Lower leg skin (tissue), 3 donors: Measurements from ENCODE around the gene CERCAM.

Experiments used
- POLR2A ChIP-seq, 2 donors: fragments of 450-650 bp; IDR thresholded peaks; one replicate each; pipeline ENCODE4 v1.6.1; 2016 to 2017; ENCODE audit warnings: antibody characterized with exemption in 2 of 2, mild to moderate bottlenecking in 1 of 2, moderate library complexity in 1 of 2
- TF ChIP-seq, protein P1 (sequence below), 3 donors: fragments of 450-650 bp; IDR thresholded peaks; one replicate each; pipeline ENCODE4 v1.5.1; 2016; ENCODE audit warnings: antibody characterized with exemption in 3 of 3, mild to moderate bottlenecking in 3 of 3, moderate library complexity in 2 of 3

DNA sequence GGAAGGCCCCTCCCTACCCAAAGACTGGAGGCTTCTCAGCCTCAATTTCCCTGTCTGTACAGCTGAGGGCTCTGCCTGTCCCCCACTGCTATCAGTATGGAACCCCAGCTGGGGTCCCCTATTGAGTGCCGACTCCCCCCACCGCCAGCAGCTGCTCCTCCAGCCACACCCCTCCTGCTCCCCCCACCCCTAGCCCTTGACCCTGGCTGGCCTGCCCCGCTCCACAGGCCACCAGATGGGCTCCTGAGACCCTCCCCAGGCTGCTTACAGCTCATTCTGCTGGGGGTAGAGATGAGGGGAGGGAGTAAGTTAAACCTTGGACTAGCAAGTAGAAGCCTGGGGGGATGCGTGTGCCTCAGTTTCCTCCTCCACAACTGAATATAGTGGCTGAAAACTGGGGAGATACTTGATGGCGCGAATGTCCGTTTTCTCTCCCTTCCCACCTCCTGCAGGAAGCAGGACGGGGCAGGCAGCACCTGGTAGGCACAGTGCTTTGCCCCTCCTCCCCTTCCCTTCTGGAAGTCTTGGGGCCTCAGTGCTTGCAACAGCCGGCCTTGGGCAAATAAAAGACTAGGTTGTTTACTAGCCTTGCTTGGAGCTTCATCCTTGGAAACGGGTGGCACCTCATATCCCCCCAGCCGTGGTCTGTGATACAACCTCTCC is 30.4 kb upstream of the CERCAM start:
- TF ChIP-seq, protein P1, sequence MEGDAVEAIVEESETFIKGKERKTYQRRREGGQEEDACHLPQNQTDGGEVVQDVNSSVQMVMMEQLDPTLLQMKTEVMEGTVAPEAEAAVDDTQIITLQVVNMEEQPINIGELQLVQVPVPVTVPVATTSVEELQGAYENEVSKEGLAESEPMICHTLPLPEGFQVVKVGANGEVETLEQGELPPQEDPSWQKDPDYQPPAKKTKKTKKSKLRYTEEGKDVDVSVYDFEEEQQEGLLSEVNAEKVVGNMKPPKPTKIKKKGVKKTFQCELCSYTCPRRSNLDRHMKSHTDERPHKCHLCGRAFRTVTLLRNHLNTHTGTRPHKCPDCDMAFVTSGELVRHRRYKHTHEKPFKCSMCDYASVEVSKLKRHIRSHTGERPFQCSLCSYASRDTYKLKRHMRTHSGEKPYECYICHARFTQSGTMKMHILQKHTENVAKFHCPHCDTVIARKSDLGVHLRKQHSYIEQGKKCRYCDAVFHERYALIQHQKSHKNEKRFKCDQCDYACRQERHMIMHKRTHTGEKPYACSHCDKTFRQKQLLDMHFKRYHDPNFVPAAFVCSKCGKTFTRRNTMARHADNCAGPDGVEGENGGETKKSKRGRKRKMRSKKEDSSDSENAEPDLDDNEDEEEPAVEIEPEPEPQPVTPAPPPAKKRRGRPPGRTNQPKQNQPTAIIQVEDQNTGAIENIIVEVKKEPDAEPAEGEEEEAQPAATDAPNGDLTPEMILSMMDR (IDR thresholded peaks at IDR 0.05), result no peak
- TF ChIP-seq POLR2A (IDR thresholded peaks at IDR 0.05), result no peak
